HG02588 (cell line): ENCODE measurements around the gene RAB44.
"Not testable (repeated sequence)": the region's sequence is repeated elsewhere in the genome, so short reads cannot be mapped to it uniquely, and the experiment has no call there.

Experiments
- ATAC-seq: cut with Tn5 transposase; IDR thresholded peaks from one replicate; pipeline ENCODE4 v1.9.1; 2021; ENCODE audit warnings: mild to moderate bottlenecking, moderate library complexity; ENCODE audit not compliant: unreplicated experiment

Gene RAB44

GRCh38 chr6:36704961-36705577, 7.4 kb downstream of the RAB44 start:
- ATAC-seq, result not testable (repeated sequence)

DNA sequence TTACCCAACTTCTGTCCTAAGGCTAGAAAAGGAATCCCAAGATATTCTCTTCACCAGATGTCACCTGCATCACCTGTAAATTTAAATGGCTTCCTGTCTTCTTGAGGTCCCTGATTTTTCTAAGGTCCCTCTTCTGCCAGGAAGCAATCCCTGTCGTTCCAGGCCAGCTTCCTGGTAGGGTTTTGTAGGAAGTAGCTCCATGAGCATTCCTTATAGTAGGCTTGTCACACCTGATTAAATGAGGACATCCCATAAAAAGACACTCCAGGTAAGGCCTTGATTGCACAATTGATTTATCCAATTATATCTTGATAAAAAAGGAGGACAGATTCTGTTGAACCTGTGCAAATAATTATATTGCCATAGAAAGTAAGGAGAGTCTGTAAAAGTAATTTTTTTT, 8.7 kb downstream of the RAB44 start:
- no peak for ATAC-seq

DNA sequence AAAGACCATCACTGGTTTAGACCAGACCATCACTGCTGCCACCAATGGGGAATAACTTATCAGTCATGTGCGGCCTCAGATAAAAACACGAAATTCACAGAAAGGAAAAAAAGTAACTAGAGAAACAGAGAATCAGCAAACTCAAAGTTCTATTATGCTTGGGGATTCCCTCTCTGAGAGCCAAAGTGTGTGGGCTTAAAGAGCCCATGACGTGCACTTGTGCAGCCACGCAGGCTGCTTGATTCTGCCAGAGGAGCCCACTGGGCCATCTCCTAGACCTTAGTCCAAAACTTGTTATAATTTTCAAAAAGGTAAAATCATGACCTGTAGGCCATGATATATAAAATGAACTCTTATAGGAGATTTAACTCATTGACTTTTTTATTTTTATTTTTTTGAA, 15.2 kb downstream of the RAB44 start:
- ATAC-seq, result no peak

DNA sequence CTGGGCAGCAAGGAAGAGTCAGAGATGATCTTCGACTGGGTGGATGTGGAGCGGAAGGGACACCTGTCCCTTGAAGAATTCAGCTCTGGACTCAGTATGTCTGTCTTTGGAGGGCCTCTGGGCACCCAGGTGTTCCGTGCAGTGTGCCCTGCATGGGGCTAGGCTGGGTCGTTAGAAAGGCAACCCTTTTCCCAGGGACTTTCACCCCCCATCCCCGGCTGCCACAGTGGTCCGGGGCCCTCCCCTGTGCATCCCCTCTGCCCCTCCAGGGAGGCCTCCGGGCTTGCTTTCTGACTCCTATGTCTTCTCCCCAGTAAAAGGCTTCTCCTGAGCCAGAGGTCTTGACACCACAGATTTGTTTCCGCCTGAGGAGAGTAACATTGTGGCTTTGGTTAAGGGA, 16.2 kb downstream of the RAB44 start:
- no peak for ATAC-seq

DNA sequence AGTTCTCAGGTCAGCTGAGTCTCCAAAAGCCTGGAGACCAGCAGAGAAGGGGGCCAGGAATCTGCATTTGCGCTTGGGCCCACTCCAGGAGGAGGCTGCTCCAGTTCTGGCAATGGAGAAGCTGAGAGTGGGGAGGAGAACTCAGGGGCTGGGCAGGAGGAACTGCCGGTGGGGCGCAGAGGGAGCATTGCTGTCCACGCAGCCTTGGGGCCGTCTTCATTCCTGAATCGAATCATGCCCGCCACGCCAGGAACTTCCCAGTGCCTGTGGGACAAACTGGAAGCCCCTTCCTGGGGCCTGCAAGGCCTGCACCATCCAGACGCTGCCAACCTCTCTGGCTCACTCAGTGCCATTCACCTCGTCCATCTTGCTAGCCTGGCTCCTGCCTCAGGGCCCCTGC, 16.9 kb downstream of the RAB44 start:
- ATAC-seq, result no peak

- no peak for ATAC-seq
Observed at GRCh38 chr6:36715469-36715868, 17.8 kb downstream of the RAB44 start.

- no peak for ATAC-seq
Observed at GRCh38 chr6:36716476-36717093, 19.0 kb downstream of the RAB44 start.

DNA sequence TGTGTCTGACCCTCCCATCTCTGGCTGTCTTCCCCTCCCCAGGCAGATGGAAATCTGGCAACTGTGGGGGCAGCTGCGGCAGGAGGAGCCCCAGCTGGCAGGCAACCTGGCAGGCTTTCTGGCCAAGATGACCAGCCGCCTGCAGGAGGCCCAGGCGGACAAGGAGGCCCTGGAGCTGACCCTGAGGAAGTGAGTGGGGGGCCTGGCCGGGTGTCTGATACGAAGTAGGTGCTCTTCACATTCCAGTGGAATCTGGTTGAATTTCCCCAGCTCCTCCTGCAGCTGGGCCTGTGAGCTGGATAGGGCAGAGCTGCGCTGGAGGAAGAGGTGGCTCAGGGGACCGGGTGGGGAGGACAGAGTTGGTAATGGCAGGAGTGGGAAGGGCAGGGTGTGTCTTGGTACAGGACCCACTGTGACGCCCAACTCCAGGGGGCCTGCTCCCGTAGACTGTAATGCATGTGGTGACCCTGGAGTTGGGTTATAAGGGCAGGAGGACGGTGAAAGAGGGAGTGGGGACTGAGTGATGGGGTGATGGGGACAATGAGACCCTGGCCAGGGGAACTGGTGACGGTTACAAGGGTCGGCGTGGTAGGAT, 19.7 kb downstream of the RAB44 start:
- no peak for ATAC-seq

DNA sequence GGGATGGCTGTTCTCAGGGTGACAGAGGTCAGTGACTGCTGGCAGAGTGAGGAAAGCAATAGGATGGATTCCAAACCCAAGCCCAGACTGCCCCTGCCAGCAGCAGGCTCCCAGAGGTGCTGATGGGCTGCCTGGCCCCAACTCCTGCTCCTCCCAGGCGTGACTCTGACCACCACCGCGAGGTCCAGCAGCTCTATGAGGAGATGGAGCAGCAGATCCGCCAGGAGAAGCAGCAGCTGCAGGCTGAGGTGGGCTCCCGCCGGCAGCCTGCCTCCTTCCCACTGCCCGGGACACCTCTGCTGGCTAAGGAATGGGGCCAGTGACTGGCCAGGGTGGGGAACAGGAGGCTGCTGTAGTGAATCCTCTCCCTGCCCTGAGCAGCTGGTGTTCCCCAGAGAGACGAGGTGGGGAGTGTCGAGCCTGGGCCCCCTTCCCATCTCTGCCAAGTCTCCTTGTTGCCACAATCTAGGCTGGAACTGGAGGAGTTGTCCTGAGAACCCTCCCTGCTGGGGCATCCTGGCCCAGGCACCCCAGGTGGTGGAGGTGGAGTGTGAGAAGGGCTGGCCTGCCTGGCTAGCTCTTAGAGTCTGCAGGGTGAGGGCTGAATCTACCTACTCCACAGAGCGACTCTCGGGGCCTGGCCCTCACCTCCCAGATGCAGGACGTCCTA, 20.4 kb downstream of the RAB44 start:
- ATAC-seq, result no peak

- no peak for ATAC-seq
Observed at GRCh38 chr6:36718560-36718959, 20.9 kb downstream of the RAB44 start.

DNA sequence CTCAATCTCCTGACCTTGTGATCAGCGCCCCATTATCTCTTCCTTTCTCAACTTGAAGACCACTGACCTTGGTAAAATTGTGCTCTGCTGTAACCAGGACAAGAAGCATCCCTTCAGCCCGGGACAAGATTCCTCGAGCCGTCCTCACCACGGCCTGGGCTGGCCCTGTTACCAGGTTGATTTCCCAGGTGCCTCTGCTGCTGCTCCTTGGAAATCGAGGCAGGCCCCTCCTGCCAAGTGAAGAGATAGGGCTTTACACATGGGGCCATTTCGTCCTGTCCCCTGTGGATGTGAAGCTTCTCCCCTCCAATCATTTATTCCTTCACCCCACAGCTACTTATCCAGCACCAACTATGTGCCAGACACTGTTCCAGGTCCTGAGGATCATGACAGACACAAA, 21.5 kb downstream of the RAB44 start:
- ATAC-seq, result no peak

DNA sequence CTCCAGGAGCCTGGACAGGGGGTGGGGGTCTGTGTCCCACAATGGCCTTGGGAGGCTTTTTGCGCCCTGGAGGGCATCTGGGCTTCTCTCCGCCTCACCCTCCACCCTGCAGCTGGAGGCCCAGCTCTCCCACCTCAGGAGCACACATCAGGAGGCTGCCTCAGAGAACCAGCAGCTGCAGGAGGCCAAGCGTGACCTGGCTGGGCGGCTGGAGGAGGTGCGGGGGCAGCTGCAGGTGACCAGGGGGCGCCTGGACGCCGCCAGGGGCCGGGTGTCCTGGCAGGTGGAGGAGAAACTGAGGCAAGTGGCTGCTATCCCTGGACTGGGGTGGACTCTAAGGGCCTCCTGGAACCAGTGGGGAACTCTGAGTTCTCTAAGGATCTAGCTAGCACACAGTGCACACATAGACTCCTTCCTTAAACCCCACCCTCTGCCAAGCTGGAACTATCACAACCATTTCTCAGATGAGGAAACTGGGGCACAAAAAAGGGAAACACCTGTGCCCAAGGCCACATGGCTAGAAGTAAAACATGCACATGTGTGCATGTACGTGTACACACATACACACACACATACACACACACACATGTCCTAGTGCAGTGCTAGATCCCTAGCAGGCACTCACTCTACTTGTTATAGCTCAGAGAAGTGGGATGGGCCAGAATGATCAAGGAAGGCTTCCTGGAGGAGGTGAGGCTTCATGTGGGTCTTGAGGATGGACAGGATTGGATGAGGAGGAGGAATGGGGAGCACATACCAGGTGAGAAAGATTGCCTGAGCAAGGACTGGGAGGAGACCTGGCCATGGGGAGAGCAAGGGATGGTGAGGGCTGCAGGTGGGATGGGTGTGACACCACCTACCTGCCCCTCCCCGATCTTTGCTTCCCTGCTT, 22.9 kb downstream of the RAB44 start:
- ATAC-seq, result no peak

GRCh38 chr6:36721369-36722140, 23.9 kb downstream of the RAB44 start:
- ATAC-seq, result no peak

- ATAC-seq, result no peak
Observed at GRCh38 chr6:36722365-36722764, 24.7 kb downstream of the RAB44 start.

DNA sequence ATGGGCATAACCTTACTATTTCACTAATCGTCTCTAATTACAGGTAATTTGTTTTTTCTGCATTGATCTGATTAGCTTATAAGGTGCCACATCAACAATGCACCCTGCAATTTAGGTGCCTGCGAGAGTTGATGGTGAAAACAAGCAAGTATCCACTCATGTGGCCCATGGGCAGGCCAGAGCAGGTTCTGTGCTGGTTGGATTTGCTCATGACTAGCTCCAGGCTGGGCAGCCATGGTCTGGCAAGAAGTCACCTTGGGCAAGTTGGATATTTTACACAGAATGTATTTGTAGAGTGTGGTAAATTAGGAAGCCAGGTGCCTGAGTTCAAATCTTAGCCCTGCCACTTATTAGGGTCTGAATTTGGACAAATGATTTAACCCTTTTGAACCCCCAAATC, 25.3 kb downstream of the RAB44 start:
- ATAC-seq, result no peak

- ATAC-seq, result not testable (repeated sequence)
Observed at GRCh38 chr6:36723992-36724391, 26.4 kb downstream of the RAB44 start.

GRCh38 chr6:36724514-36725390, 27.1 kb downstream of the RAB44 start:
- ATAC-seq, result no peak

DNA sequence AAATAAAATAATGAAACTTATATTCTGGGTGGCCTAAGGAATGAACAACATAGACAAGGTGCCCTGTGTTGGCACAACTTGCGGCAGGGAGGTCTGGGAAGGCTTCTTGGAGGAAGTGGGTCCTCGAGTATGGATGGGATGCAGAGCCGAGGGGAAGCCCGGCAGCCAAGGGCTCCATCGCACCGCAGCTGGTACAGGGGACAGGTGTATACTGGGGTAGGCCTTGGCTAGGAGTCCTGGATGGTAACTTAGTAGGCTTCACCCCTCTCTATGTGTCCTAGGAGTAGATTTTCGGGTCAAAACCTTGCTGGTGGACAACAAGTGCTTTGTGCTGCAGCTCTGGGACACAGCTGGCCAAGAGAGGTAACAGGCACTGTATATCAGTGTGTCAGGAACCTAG, 28.0 kb downstream of the RAB44 start:
- ATAC-seq, result no peak

GRCh38 chr6:36727505-36728021, 29.9 kb downstream of the RAB44 start:
- ATAC-seq, result no peak
